Transverse colon (tissue), 4 donors: ENCODE results near the gene TTF2. TPM values are rescaled to one million over a fixed set of nuclear protein-coding genes. Genes with fewer than 3 reads are reported as not detected.

Source experiments
- DNase-seq: peaks from one replicate; pipeline ENCODE4 v3.0.0-alpha.2; 2019
- H3K27ac ChIP-seq, 4 donors: fragments of 200-600 bp; sonication (generic); 2 replicates each; pipeline ENCODE4 v1.5.1; 2016 to 2018; ENCODE audit warnings: inconsistent platforms in 4 of 4
- H3K27me3 ChIP-seq: fragments of 200-600 bp; sonication (generic); 2 replicates; pipeline ENCODE4 v1.5.1; 2017; ENCODE audit warnings: inconsistent platforms
- H3K36me3 ChIP-seq, 4 donors: fragments of 200-600 bp; sonication (generic); 2 replicates each; pipeline ENCODE4 v1.5.1; 2017 to 2019; ENCODE audit warnings: inconsistent platforms in 4 of 4
- H3K4me1 ChIP-seq, 4 donors: fragments of 200-600 bp; sonication (generic); 2 replicates each; pipeline ENCODE4 v1.5.1; 2017 to 2020; ENCODE audit warnings: inconsistent platforms in 4 of 4
- H3K4me3 ChIP-seq, 4 donors: fragments of 200-600 bp; sonication (generic); 1 replicate in 1 of 4; 2 replicates in 3 of 4; pipeline versions ENCODE4 v1.5.1 to v1.6.1; 2017 to 2019; ENCODE audit warnings: inconsistent platforms in 4 of 4
- H3K9me3 ChIP-seq, 2 donors: fragments of 200-600 bp; sonication (generic); 2 replicates each; pipeline ENCODE4 v1.5.1; 2017 to 2019; ENCODE audit warnings: inconsistent platforms in 2 of 2
- CTCF ChIP-seq, 5 experiments: fragments of 200-600 bp in 3 of 5; fragments of 450-650 bp in 2 of 5; sonication (generic) in 3 of 5; IDR thresholded peaks; 1 replicate in 2 of 5; 2 replicates in 3 of 5; pipeline ENCODE4 v1.5.1; 2016 to 2017; ENCODE audit warnings: antibody characterized with exemption in 5 of 5, inconsistent platforms in 3 of 5, mild to moderate bottlenecking in 2 of 5, moderate library complexity in 1 of 5
- EP300 ChIP-seq: sonication (generic); formaldehyde crosslinking; IDR thresholded peaks from one replicate; pipeline ENCODE4 v1.6.1; 2017; ENCODE audit warnings: antibody characterized with exemption, low read depth
- POLR2A ChIP-seq: fragments of 450-650 bp; IDR thresholded peaks from one replicate; pipeline ENCODE4 v1.6.1; 2016; ENCODE audit warnings: antibody characterized with exemption, mild to moderate bottlenecking, moderate library complexity
- POLR2AphosphoS5 ChIP-seq, 3 donors: sonication (generic); formaldehyde crosslinking; IDR thresholded peaks; one replicate each; pipeline ENCODE4 v1.6.1; 2016; ENCODE audit warnings: antibody characterized with exemption in 3 of 3
- WGBS, 2 donors: methylation state at CpG; one replicate each; pipeline ENCODE4 v1.1.5; 2018; ENCODE audit warnings: low coverage in 1 of 2; 5-methylcytosine and 5-hydroxymethylcytosine counted together
- in situ Hi-C, 4 donors: fragments of 200-750 bp; cut with MboI; loops; one replicate each; pipeline versions ENCODE4 v1.15.0 to v1.15.1; 2017; ENCODE audit warnings: low sequenced_read_pairs in 3 of 4, low pct_ligation_motif_present in 1 of 4, low pct_unique_long_range_greater_than_20kb in 1 of 4
- intact Hi-C: fragments of 100-400 bp; cut with DNase I; formaldehyde crosslinking; loops from one replicate; pipeline ENCODE4 v1.15.1; 2023; ENCODE audit warnings: low total_unique reads
- total RNA-seq, 4 donors: library from RNA; depleted of rRNA; stranded (reverse); fragments of >200 nt; gene quantifications; one replicate each; pipeline ENCODE4 v1.1.0, GENCODE V29; 2016

The TTF2 gene
- total RNA-seq, 4 donors from 2014 or later, result 9.6 to 25.9 (median 16.6) TPM

- in situ Hi-C loops, result loop anchor here in 2 of 4 donors (10.0 to 25.0 kb wide), 2 partner anchors 299 to 457 kb away; no protein-coding TSS in a partner anchor
- 100% methylated on average over 1 of the region's 1 CpG for WGBS, 2 donors
- Histone ChIP-seq H3K36me3 (no peaks in the 10 kb centered on the region), H3K27me3 (no peaks in the 10 kb centered on the region), H3K4me1 (no peaks in the 10 kb centered on the region), H3K4me3 (no peak overlapping the region), H3K27ac (no peak overlapping the region), H3K9me3 (no peaks in the 10 kb centered on the region)
- no peak for DNase-seq
- no peak for TF ChIP-seq EP300
- no peak for TF ChIP-seq POLR2AphosphoS5 (IDR thresholded peaks at IDR 0.05)
- TF ChIP-seq POLR2A, result no peak
- no peak for TF ChIP-seq CTCF (IDR thresholded peaks at IDR 0.05)
- intact Hi-C loops, result no loop called here
These were observed 15.9 kb upstream of the TTF2 start for GRCh38 chr1:117044217-117044616.

- no peak overlapping the region for H3K27ac ChIP-seq
- TF ChIP-seq POLR2AphosphoS5 (IDR thresholded peaks at IDR 0.05) (no peak), EP300 (no peak), CTCF (IDR thresholded peaks at IDR 0.05) (no peak), POLR2A (no peak)
- 70 to 75% methylated on average over 2 of the region's 2 CpGs for WGBS, 2 donors
- in situ Hi-C loops, result loop anchor here in 2 of 4 donors (10.0 to 25.0 kb wide), 2 partner anchors 301 to 458 kb away; no protein-coding TSS in a partner anchor
- DNase-seq, result no peak
- H3K36me3 ChIP-seq, result no peaks in the 10 kb centered on the region
- H3K4me3 ChIP-seq, result no peak overlapping the region
- H3K4me1 ChIP-seq, result no peaks in the 10 kb centered on the region
- H3K9me3 ChIP-seq, result no peaks in the 10 kb centered on the region
- H3K27me3 ChIP-seq, result no peaks in the 10 kb centered on the region
- intact Hi-C loops, result no loop called here
These were observed 14.5 kb upstream of the TTF2 start for GRCh38 chr1:117045644-117046043.

- in situ Hi-C loops (loop anchor here in 2 of 4 donors (10.0 to 25.0 kb wide), 2 partner anchors 302 to 459 kb away; no protein-coding TSS in a partner anchor), intact Hi-C loops (no loop called here)
- 81 to 86% methylated on average over 4 of the region's 4 CpGs for WGBS, 2 donors
These were observed 13.3 kb upstream of the TTF2 start for GRCh38 chr1:117046781-117047180.

GRCh38 chr1:117047271-117047670 is 12.9 kb upstream of the TTF2 start:
- Histone ChIP-seq H3K4me3 (no peak overlapping the region), H3K27ac (no peak overlapping the region), H3K9me3 (no peaks in the 10 kb centered on the region), H3K27me3 (no peaks in the 10 kb centered on the region), H3K4me1 (peaks cover 6 to 16% (median 13%) of the 10 kb centered on the region in 4 donors), H3K36me3 (no peaks in the 10 kb centered on the region)
- 94 to 100% methylated on average over 2 of the region's 2 CpGs for WGBS, 2 donors
- TF ChIP-seq CTCF (IDR thresholded peaks at IDR 0.05) (no peak), POLR2A (no peak), POLR2AphosphoS5 (IDR thresholded peaks at IDR 0.05) (no peak), EP300 (no peak)
- in situ Hi-C loops, result loop anchor here in 2 of 4 donors (10.0 to 25.0 kb wide), 2 partner anchors 302 to 460 kb away; no protein-coding TSS in a partner anchor
- intact Hi-C loops, result no loop called here
- no peak for DNase-seq

More at GRCh38 chr1:117046781-117047180, 13.3 kb upstream of the TTF2 start:
- Histone ChIP-seq H3K4me1 (peaks cover 5 to 11% (median 9%) of the 10 kb centered on the region in 4 donors), H3K36me3 (no peaks in the 10 kb centered on the region), H3K9me3 (no peaks in the 10 kb centered on the region), H3K27ac (no peak overlapping the region), H3K27me3 (no peaks in the 10 kb centered on the region), H3K4me3 (no peak overlapping the region)
- TF ChIP-seq CTCF (IDR thresholded peaks at IDR 0.05) (no peak), POLR2AphosphoS5 (IDR thresholded peaks at IDR 0.05) (no peak), EP300 (no peak), POLR2A (no peak)
- no peak for DNase-seq
